ENCODE measurements around the gene NXPE3. TPM values are rescaled to one million over a fixed set of nuclear protein-coding genes. Genes with fewer than 3 reads are reported as not detected.

The NXPE3 gene
- total and polyA plus RNA-seq, 10 of the 15 experiments (the other 5 are each of a cell fraction or from before 2014, with no cell fraction given), result 2.0 to 8.7 (median 5.2) TPM

DNA sequence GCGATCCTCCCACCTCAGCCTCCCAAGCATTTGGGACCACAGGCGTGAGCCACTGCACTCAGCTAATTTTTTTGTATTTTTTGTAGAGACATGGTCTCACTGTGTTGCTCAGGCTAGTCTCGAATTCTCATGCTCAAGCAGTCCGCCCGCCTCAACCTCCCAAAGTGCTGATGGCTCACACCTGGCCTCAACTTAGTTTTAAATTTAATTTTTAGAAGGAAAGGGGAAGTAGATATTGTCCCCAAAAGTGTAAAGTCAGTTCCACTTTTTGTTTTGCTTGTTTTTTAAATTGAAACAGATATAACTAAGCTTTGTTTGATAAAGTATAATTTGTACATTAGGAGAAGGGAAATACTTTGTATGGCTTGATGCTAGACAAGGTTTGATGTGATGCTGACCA is 39.0 kb downstream of the NXPE3 start (continued):
- TF ChIP-seq, protein P1, sequence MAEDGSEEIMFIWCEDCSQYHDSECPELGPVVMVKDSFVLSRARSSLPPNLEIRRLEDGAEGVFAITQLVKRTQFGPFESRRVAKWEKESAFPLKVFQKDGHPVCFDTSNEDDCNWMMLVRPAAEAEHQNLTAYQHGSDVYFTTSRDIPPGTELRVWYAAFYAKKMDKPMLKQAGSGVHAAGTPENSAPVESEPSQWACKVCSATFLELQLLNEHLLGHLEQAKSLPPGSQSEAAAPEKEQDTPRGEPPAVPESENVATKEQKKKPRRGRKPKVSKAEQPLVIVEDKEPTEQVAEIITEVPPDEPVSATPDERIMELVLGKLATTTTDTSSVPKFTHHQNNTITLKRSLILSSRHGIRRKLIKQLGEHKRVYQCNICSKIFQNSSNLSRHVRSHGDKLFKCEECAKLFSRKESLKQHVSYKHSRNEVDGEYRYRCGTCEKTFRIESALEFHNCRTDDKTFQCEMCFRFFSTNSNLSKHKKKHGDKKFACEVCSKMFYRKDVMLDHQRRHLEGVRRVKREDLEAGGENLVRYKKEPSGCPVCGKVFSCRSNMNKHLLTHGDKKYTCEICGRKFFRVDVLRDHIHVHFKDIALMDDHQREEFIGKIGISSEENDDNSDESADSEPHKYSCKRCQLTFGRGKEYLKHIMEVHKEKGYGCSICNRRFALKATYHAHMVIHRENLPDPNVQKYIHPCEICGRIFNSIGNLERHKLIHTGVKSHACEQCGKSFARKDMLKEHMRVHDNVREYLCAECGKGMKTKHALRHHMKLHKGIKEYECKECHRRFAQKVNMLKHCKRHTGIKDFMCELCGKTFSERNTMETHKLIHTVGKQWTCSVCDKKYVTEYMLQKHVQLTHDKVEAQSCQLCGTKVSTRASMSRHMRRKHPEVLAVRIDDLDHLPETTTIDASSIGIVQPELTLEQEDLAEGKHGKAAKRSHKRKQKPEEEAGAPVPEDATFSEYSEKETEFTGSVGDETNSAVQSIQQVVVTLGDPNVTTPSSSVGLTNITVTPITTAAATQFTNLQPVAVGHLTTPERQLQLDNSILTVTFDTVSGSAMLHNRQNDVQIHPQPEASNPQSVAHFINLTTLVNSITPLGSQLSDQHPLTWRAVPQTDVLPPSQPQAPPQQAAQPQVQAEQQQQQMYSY (CRISPR knock-in tag; IDR thresholded peaks at IDR 0.05), result no peak
- no peak for TF ChIP-seq SREBF1 (IDR thresholded peaks at IDR 0.05; ENCODE audit: low read length)
- no peak for TF ChIP-seq ZNF274 (IDR thresholded peaks at IDR 0.05; ENCODE audit: insufficient read depth, insufficient read length)
- no peak for TF ChIP-seq KAT2A (conservative IDR thresholded peaks at IDR 0.05; ENCODE audit: control insufficient read depth, low read depth, low read length)

DNA sequence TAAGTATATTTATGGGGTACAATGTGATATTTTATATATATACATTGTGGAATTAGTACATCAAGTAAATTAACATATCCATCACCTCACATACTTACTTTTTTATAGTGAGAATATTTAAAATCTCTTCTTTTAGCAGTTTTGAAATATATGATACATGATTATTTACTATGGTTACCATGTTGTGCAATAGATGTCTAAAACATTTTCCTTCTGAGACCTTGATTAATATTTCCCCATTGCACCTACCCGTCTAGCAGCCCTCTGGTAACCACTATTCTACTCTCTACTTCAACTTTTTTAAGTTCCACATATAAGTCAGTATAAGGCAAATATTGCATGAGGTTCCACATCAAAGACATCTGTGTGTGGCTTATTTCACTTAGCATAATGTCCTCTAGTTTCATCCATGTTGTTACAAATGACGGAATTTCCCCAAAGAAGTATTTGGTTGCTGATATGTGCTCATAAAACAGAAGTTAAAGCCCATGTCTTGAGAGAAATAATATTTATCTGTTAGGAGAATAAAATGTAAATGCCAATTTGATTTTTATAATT is 40.7 kb downstream of the NXPE3 start:
- Histone ChIP-seq H3K4me3 (no peak overlapping the region), H3K9ac (ENCODE audit: control insufficient read depth, insufficient read depth, low read length) (no peak overlapping the region), H3K9me3 (replicated peaks; ENCODE audit: control insufficient read depth, insufficient read depth, low read length) (peaks cover 5% of the 10 kb centered on the region; the same call in 2 of the 3 replicates), H2AFZ (ENCODE audit: control insufficient read depth, low read depth, low read length) (no peak overlapping the region), H3K27ac (ENCODE audit: control insufficient read depth, insufficient read depth) (no peak overlapping the region), H3K27me3 (replicated peaks in 1 of 2; ENCODE audit: control insufficient read depth in 2 of 2, insufficient read depth in 2 of 2, low read length in 1 of 2) (no peaks in the 10 kb centered on the region), H3K36me3 (ENCODE audit: control insufficient read depth in 2 of 2, insufficient read depth in 2 of 2, low read length in 1 of 2) (peaks cover 2 to 7% of the 10 kb centered on the region in 2 experiments), H4K20me1 (ENCODE audit: control insufficient read depth, insufficient read depth) (no peaks in the 10 kb centered on the region), H3K79me2 (ENCODE audit: control insufficient read depth, insufficient read depth, low read length) (no peaks in the 10 kb centered on the region), H3K4me1 (ENCODE audit: control insufficient read depth, insufficient read depth, low read length) (peaks cover 24% of the 10 kb centered on the region), H3K4me2 (ENCODE audit: control insufficient read depth, insufficient read depth) (peak overlapping the region; percentile 47)
- intact Hi-C loops (cut with micrococcal nuclease; ENCODE audit: unreplicated experiment) (no loop called here), in situ Hi-C loops (cut with MboI) (no loop called here)
- SMC1A ChIA-PET (ENCODE audit: uncharacterized antibody, unreplicated experiment), result interaction anchor here (0.7 to 3.5 kb wide), 10 partner anchors 10 to 406 kb away, joined by 3 to 19 read pairs (median 8); no protein-coding TSS in a partner anchor
- no TSS peak for BruUV-seq (replicated peaks)
- DNase-seq (ENCODE audit: low read depth, low spot score) (no peak), FAIRE-seq (no peak), ATAC-seq (peak; percentile 93)
- RAD21 ChIA-PET (ENCODE audit: unreplicated experiment), result interaction anchor here (0.9 to 2.1 kb wide), 4 partner anchors 10 to 240 kb away, joined by 3 to 8 read pairs (median 4); no protein-coding TSS in a partner anchor
- POLR2A ChIA-PET, result interaction anchor here (1.5 kb wide), 1 partner anchor 10 kb away, joined by 3 read pairs; no protein-coding TSS in a partner anchor
- CTCF ChIA-PET, result interaction anchor here (0.8 to 3.7 kb wide), 2 partner anchors 406 to 410 kb away, joined by 3 to 32 read pairs; no protein-coding TSS in a partner anchor
- 62% methylated on average over 2 of the region's 2 CpGs for WGBS (ENCODE audit: insufficient coverage, insufficient replicate concordance, low lambda C conversion rate, missing lambda C conversion rate)
- no peak for TF ChIP-seq TCF3 (IDR thresholded peaks at IDR 0.05; ENCODE audit: borderline replicate concordance, insufficient read depth, low read depth, low read length)
- TF ChIP-seq, protein P2, sequence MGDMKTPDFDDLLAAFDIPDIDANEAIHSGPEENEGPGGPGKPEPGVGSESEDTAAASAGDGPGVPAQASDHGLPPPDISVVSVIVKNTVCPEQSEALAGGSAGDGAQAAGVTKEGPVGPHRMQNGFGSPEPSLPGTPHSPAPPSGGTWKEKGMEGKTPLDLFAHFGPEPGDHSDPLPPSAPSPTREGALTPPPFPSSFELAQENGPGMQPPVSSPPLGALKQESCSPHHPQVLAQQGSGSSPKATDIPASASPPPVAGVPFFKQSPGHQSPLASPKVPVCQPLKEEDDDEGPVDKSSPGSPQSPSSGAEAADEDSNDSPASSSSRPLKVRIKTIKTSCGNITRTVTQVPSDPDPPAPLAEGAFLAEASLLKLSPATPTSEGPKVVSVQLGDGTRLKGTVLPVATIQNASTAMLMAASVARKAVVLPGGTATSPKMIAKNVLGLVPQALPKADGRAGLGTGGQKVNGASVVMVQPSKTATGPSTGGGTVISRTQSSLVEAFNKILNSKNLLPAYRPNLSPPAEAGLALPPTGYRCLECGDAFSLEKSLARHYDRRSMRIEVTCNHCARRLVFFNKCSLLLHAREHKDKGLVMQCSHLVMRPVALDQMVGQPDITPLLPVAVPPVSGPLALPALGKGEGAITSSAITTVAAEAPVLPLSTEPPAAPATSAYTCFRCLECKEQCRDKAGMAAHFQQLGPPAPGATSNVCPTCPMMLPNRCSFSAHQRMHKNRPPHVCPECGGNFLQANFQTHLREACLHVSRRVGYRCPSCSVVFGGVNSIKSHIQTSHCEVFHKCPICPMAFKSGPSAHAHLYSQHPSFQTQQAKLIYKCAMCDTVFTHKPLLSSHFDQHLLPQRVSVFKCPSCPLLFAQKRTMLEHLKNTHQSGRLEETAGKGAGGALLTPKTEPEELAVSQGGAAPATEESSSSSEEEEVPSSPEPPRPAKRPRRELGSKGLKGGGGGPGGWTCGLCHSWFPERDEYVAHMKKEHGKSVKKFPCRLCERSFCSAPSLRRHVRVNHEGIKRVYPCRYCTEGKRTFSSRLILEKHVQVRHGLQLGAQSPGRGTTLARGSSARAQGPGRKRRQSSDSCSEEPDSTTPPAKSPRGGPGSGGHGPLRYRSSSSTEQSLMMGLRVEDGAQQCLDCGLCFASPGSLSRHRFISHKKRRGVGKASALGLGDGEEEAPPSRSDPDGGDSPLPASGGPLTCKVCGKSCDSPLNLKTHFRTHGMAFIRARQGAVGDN (IDR thresholded peaks at IDR 0.05), result no peak
- TF ChIP-seq, protein P3, sequence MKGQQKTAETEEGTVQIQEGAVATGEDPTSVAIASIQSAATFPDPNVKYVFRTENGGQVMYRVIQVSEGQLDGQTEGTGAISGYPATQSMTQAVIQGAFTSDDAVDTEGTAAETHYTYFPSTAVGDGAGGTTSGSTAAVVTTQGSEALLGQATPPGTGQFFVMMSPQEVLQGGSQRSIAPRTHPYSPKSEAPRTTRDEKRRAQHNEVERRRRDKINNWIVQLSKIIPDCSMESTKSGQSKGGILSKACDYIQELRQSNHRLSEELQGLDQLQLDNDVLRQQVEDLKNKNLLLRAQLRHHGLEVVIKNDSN (IDR thresholded peaks at IDR 0.05; ENCODE audit: borderline replicate concordance, extremely low read length, insufficient read depth, low read depth, low read length), result no peak
- TF ChIP-seq, protein P4, sequence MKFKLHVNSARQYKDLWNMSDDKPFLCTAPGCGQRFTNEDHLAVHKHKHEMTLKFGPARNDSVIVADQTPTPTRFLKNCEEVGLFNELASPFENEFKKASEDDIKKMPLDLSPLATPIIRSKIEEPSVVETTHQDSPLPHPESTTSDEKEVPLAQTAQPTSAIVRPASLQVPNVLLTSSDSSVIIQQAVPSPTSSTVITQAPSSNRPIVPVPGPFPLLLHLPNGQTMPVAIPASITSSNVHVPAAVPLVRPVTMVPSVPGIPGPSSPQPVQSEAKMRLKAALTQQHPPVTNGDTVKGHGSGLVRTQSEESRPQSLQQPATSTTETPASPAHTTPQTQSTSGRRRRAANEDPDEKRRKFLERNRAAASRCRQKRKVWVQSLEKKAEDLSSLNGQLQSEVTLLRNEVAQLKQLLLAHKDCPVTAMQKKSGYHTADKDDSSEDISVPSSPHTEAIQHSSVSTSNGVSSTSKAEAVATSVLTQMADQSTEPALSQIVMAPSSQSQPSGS (IDR thresholded peaks at IDR 0.05; ENCODE audit: low read length), result peak; percentile 55; the same call in 1 of the 2 replicates
- peak; percentile 12; the same call in 1 of the 2 replicates for TF ChIP-seq ZNF384 (IDR thresholded peaks at IDR 0.05; ENCODE audit: borderline replicate concordance, low read depth, low read length)
- no peak for TF ChIP-seq SMARCA5 (IDR thresholded peaks at IDR 0.05)
